Hematopoietic multipotent progenitor cell treated with erythropoietin and hydrocortisone succinate and interleukin-3 and kit ligand, for 8 days (in vitro differentiated cells): ENCODE data around the gene PPP1R8.
"Not testable (repeated sequence)": the region's sequence is repeated elsewhere in the genome, so short reads cannot be mapped to it uniquely, and the experiment has no call there.

ENCODE experiments used
- DNase-seq: peaks from one replicate; pipeline ENCODE4 v3.0.0-alpha.2; 2015

Gene PPP1R8

GRCh38 chr1:27830621-27831440 lies at the start of gene PPP1R8:
Gene PPP1R8 (plus strand): TSS chr1:27830782. CDS start chr1:27830836, 54 bp downstream.
- DNase-seq = peak; percentile 97

DNA sequence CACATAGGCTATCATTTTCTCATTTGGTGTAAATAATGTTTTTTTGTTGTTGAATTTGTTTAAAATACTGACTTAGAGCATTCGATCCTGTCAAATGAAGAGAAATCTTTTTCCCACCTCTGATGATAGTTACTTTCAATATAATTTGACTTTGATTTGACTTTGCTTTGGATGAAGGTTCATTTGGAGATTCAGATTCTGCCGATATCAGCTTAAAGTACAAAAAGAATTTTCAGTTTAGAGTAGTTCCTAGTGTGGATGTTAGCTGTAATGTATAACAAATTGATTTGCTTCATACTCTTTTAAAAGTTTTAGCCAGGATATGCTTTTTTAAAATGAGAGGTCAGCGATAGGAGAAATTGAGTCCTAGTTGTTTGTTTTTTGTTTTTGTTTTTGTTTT lies 47.6 kb upstream of the PPP1R8 start:
- no peak for DNase-seq

DNA sequence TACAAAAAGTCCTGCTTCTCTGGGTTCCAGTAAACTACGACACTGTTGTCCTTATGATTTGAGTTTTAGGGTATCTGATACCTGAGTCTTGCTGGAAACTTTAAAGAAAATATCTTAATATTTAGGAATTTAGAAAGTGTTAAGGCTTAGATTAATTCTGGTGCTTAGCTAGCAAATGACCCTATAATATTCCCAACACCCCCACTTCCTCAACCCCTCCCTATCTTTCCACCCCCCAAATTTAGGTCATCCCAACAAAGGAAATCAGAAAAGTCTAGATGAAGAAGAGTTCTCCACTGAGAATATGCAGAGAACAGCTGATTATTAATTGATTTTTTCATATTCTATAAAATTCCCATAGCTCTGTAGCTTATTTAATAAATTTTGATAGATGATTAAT lies 45.9 kb upstream of the PPP1R8 start:
- DNase-seq = no peak

DNA sequence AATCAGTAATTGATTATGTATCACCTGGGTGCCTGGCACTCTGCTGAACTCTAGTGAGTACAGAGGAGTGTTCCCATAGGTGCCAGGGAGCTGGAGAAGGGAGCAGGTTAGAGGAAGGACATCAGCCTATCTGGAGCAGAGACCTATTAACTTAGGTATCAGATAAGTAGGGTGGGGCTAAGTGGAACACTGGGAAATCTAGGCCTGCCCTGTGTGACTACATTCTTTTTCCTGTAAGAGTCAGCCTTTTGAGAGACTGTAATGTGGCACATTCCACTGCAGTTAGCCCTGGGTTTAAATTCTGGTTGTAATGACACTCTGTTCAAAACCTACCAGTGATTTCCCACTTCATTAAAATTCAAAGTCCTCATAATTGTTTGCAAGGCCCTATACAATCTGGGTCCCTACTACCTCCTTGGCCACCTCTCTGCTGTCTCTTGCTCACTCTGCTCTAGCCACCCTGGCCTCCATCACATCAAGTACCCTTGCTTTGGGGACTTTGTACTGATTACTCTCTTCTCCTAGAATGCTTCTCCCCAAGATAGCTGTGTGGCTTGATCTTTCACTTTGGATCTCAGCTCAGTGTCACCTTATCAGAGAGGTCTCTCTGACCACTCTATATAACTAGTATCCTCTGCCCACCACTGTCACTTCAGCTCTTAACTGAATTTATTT lies 44.7 kb upstream of the PPP1R8 start:
- DNase-seq = no peak

GRCh38 chr1:27787895-27788294 lies 42.7 kb upstream of the PPP1R8 start:
- no peak for DNase-seq

DNA sequence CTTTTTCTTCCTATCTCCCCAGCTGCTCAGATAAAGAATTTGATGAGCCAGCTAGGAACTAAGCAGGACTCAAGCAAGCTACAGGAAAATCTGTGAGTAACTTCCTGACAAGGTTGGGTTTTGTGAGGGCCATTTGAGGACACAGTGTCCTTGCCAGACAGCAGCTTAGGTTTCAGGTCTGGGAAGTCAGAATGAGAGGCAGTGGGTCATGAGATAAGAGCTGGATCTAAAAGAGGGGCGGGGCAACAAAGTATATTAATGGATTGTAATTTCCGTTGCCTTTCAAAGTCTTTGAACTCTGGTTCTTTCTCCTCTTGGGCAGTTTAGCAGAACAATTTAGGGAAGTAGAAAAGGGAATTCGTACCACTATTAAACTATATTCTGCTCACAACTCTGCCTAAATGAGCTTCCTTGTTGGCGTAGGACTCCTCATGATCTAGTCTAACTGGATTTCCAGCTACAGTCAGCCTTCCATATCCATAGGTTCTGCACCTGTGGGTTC lies 41.0 kb upstream of the PPP1R8 start:
- peak; percentile 75 for DNase-seq

GRCh38 chr1:27790270-27790669 lies 40.3 kb upstream of the PPP1R8 start:
- DNase-seq = not testable (repeated sequence)

DNA sequence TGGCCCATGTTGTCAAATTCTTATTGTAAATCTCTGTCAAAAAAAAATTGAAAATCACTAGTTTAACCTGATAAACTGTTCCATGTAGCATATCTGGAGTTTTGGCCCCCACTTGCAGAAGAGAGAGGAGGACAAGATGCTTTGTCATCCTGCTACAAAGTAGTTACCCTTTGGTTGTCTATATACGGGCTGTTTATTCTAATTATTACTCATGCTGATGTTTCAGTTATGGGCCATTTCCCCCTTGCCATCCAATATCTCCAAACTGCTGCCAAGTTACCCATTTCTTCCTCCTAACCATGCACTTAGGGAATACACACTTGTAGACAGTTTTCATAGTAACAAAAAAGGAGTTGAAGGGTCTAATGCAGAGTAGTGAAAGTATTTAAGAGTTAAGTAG lies 35.0 kb upstream of the PPP1R8 start:
- DNase-seq = no peak

- DNase-seq = no peak
These were observed 25.8 kb upstream of the PPP1R8 start for GRCh38 chr1:27804791-27805190.

GRCh38 chr1:27806758-27807157 lies 23.8 kb upstream of the PPP1R8 start:
- DNase-seq = no peak

DNA sequence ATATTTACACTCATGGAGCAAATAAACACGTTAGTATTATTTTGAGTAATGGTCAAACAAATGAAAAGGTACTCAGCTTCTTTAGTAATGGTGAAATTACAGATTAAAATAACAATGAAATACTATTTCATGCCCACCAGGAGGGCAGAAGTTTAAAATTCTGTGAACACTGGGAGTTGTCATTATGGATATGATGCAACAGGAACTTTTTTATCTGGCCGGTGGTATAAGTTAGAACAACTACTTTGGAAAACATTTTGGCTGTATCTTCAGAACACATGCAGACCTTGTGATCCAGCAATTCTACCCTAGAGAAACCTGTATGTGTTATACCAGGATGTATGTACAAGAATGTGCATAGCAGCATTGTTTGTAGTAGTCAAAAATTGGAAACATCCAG lies 23.2 kb upstream of the PPP1R8 start:
- no peak for DNase-seq

- DNase-seq = not testable (repeated sequence)
These were observed 22.5 kb upstream of the PPP1R8 start for GRCh38 chr1:27808131-27808530.

- DNase-seq = no peak
These were observed 20.7 kb upstream of the PPP1R8 start for GRCh38 chr1:27809883-27810282.

DNA sequence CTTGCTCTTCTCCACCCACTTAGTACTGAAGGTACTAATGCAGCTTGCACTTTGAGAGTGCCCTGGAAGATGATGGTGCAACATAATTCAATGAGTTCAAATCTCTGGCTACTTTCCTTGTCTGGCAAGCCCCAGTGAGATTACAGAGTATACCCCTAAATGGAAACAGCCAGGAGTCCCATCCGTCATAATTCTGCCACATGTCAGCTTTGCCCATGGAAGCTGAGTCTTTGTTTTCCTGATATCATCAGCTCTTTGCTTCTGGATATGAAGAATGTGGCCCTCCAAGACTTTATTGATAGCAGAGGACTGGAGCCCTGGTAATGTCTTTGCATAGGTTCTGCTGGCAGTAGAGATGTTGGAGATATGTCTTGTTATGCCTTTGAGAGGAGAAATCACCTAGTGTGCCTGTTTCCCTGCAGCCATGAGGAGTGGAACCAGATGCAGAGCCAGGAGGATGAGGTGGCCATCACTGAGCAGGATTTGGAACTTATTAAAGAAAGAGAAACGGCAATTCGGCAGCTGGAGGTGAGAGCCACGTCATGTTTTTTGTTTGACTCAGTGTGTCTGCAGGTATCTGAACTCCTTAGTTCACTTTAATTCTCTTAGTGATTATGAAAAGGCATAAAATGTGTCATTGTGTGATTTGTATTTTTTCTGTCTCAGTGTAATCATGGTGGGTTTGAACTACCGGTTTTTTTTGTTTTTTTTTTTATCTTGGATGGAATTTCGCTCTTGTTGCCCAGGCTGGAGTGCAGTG lies 18.7 kb upstream of the PPP1R8 start:
- no peak for DNase-seq

GRCh38 chr1:27816921-27817630 lies 13.5 kb upstream of the PPP1R8 start:
- no peak for DNase-seq

DNA sequence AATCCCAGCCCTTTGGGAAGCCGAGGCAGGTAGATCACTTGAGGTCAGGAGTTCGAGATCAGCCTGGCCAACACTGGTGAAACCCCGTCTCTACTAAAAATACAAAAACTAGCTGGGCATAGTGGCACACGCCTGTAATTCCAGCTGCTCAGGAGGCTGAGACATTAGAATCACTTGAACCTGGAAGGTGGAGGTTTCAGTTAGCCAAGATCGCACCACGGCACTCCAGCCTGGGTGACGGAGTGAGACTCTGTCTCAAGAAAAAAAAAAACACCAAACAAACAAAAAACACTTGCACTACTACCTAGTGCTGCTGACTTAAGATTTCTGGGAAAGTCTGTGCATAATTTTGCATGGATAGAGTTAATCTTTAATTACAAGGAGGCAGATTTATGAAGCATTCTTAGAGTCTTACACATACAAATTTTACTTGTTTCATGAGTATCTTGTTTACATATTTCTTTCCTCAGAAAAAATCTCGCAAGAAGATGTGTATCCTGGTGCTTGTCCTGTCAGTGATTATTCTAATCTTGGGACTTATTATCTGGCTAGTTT lies 8.7 kb upstream of the PPP1R8 start:
- no peak for DNase-seq

GRCh38 chr1:27823784-27824183 lies 6.8 kb upstream of the PPP1R8 start:
- no peak for DNase-seq

DNA sequence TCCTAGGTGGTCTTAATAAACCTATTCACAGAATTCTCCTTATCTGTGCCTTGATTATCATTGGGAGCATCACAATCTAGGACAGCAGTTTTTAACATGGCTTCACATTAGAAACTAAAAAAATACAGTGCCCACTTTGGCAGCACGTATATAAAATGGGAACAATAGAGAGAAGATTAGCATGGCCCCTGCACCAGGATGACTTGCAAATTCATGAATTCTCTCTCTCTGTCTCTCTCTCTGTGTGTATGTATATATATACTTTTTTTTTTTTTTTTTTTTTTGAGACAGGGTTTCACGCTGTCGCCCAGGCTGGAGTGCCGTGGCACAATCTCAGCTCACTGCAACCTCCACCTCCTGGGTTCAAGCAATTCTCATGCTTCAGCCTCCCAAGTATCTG lies 6.2 kb upstream of the PPP1R8 start:
- no peak for DNase-seq

- DNase-seq = not testable (repeated sequence)
These were observed 1.1 kb upstream of the PPP1R8 start for GRCh38 chr1:27829339-27829960.

GRCh38 chr1:27831568-27832410 lies 1.2 kb downstream of the PPP1R8 start:
- DNase-seq = peak; percentile 19

- DNase-seq = no peak
These were observed 2.2 kb downstream of the PPP1R8 start for GRCh38 chr1:27832762-27833161.
